ENCODE data around the gene IQGAP2.

Gene IQGAP2

DNA sequence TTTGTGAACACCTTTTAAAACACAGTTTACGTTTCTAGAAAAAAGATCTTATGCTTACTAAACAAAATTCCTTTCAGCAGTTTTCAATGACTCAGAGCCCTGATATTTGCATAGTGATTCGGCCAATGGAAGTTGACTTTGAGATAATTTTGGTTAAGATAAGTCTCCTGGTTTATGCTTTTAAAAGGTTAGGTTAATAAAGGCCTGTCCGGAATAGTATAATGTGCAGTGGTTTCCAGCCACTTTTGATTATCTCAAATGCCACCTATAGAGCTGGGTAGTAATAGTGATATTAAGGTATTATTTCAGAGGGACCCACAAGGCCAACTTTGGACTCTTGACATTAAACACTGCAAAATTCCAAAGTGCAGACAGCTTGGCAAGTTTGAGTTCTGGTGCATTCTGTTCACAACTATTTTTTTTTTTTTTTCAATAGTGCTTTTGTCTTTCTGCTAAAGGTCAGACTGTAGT, 134.0 kb downstream of the IQGAP2 start:
- TF ChIP-seq TEAD4 (IDR thresholded peaks at IDR 0.05) (no peak), CREB1 (IDR thresholded peaks at IDR 0.05; ENCODE audit: low read depth) (no peak), FOXM1 (IDR thresholded peaks at IDR 0.05; ENCODE audit: borderline replicate concordance, low read depth) (no peak), RAD21 (IDR thresholded peaks at IDR 0.05; ENCODE audit: low read depth) (no peak), REST (IDR thresholded peaks at IDR 0.05; ENCODE audit: low read depth) (no peak), EP300 (IDR thresholded peaks at IDR 0.05; ENCODE audit: borderline replicate concordance) (no peak), NFIC (IDR thresholded peaks at IDR 0.05) (no peak), EGR1 (IDR thresholded peaks at IDR 0.05) (no peak), TAF1 (IDR thresholded peaks at IDR 0.05; ENCODE audit: low read depth) (no peak), ZBTB7A (IDR thresholded peaks at IDR 0.05; ENCODE audit: low read depth) (no peak), YY1 (IDR thresholded peaks at IDR 0.05; ENCODE audit: low read depth) (no peak)
- TF ChIP-seq, protein P1, sequence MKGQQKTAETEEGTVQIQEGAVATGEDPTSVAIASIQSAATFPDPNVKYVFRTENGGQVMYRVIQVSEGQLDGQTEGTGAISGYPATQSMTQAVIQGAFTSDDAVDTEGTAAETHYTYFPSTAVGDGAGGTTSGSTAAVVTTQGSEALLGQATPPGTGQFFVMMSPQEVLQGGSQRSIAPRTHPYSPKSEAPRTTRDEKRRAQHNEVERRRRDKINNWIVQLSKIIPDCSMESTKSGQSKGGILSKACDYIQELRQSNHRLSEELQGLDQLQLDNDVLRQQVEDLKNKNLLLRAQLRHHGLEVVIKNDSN (IDR thresholded peaks at IDR 0.05) = no peak

DNA sequence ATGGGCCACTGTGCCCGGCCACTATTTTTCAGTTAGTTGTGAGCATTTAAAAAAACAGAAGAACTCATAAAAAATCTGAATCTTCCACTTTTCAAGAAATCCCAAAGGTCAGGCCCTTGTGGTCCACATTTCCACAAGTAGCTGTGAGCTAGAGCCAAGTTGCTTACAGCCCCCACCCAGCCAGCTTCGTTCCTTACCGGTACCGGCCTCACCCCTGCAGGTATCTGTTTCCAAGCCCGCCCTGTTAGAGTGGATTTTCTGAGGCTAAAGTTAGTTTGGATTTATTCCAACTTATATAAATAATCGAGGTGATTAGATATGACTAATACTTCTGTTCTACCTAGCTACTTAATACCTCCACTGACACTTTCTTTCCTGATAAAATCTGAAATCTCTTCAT, 139.2 kb downstream of the IQGAP2 start:
- no peak for TF ChIP-seq NFIC (IDR thresholded peaks at IDR 0.05)

- no peak for TF ChIP-seq REST (IDR thresholded peaks at IDR 0.05; ENCODE audit: low read depth)
These were observed 140.0 kb downstream of the IQGAP2 start for GRCh38 chr5:76542887-76543690.

GRCh38 chr5:76544268-76544926, 141.3 kb downstream of the IQGAP2 start:
- TF ChIP-seq TCF12 (IDR thresholded peaks at IDR 0.05; ENCODE audit: low read depth) (no peak), REST (IDR thresholded peaks at IDR 0.05; ENCODE audit: low read depth) (no peak), RAD21 (IDR thresholded peaks at IDR 0.05; ENCODE audit: low read depth) (peak; percentile 69)

- no peak for TF ChIP-seq RAD21 (IDR thresholded peaks at IDR 0.05; ENCODE audit: low read depth)
- no peak for TF ChIP-seq EP300 (IDR thresholded peaks at IDR 0.05; ENCODE audit: borderline replicate concordance)
- no peak for TF ChIP-seq CREB1 (IDR thresholded peaks at IDR 0.05; ENCODE audit: low read depth)
- no peak for TF ChIP-seq TEAD4 (IDR thresholded peaks at IDR 0.05)
- TF ChIP-seq, protein P2, sequence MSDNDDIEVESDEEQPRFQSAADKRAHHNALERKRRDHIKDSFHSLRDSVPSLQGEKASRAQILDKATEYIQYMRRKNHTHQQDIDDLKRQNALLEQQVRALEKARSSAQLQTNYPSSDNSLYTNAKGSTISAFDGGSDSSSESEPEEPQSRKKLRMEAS (IDR thresholded peaks at IDR 0.05) = no peak
- no peak for TF ChIP-seq TCF12 (IDR thresholded peaks at IDR 0.05; ENCODE audit: low read depth)
- TF ChIP-seq TAF1 (IDR thresholded peaks at IDR 0.05; ENCODE audit: low read depth) = no peak
- no peak for TF ChIP-seq CEBPB (IDR thresholded peaks at IDR 0.05)
- TF ChIP-seq, protein P1 (IDR thresholded peaks at IDR 0.05) = no peak
- no peak for TF ChIP-seq ZBTB7A (IDR thresholded peaks at IDR 0.05; ENCODE audit: low read depth)
These were observed 142.1 kb downstream of the IQGAP2 start for GRCh38 chr5:76545184-76545583.
